GM19099 (cell line): ENCODE data around the gene SERAC1.

Experiments used
- POLR2A ChIP-seq: IDR thresholded peaks from 3 replicates; pipeline ENCODE4 v1.6.1; 2011; ENCODE audit warnings: low read depth; ENCODE audit not compliant: insufficient read length; ENCODE audit errors: extremely low read depth

The SERAC1 gene

GRCh38 chr6:158168040-158168289, at the start of gene SERAC1:
TSS of gene SERAC1 (minus strand) at chr6:158168262. CDS start at chr6:158158363, 9,899 bp downstream.
- TF ChIP-seq POLR2A, result no peak

GRCh38 chr6:158213925-158214674, 46.0 kb upstream of the SERAC1 start:
- no peak for TF ChIP-seq POLR2A

DNA sequence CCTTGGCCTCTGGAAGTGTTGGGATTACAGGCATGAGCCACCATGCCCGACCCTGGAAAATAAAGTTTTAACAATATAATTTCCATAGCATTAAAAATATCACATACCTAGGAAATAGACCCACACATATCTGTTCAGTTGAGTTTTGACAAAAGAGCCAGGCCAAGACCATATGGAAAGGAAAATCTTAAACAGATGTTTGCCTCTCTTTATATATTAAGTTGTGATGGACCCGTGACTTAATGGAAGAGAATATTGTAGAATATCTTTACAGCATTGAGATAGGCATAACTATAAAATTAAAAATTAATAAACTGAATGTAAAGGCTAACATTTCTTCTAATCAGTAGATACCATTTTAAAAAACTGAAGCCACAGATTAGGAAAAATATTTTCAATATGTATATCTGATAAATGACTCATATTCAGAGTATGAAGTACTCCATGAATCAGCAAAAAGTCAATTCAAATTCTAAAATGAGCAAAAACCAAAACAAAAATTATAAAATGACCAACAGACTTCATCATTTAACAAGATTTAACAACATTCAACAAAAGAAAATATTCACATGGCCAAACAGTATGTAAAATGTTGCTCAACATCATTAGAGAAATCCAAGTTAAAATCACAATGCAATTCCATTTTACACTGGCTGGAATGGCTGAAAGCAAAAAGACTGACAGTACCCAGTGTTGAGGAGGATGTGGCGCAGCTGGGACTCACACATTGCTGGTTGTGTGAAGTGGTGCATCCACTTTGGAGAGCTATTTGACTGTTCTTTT, 43.4 kb upstream of the SERAC1 start:
- TF ChIP-seq POLR2A, result no peak

GRCh38 chr6:158207422-158207788, 39.3 kb upstream of the SERAC1 start:
- TF ChIP-seq POLR2A, result no peak

- TF ChIP-seq POLR2A, result no peak
These were observed 38.8 kb upstream of the SERAC1 start for GRCh38 chr6:158206740-158207421.

DNA sequence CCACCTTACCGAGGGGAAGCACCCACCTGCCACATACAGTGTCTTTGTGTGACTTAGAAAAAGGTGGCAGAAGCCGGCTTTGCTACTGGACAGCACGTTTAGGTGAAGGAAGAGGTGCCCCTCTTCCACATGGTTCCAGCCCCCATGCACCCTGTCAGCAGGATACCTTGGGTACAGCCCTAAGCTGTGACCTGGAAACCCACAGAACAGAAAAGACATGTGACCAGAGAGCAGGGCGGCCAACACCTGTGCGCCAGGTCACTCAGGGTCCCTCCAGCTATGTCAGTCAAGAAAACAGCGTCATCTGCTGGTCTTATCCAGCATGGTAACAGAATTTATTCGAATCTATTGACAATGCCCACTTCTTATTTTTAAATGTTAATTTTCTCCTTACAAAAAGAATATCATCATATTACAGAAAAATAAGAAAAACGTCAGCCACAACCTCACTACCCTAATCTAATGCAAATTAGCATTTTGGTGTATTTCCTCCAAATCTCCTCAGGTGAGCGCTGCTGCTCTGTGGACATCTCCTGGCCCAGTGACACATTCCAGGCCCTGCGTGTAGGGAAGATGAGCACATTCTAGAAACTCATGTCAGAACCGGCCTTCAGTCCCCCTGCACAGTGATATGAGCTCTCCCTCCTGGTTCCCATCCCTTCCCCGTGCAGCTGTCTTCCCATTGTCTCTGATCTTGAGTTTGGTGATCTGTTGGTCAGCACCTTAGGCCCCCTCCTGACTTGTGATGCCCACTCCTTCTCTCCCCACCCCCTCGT, 37.3 kb upstream of the SERAC1 start:
- no peak for TF ChIP-seq POLR2A

GRCh38 chr6:158198461-158198860, 30.4 kb upstream of the SERAC1 start:
- TF ChIP-seq POLR2A, result no peak

- no peak for TF ChIP-seq POLR2A
These were observed 26.6 kb upstream of the SERAC1 start for GRCh38 chr6:158194487-158195280.

DNA sequence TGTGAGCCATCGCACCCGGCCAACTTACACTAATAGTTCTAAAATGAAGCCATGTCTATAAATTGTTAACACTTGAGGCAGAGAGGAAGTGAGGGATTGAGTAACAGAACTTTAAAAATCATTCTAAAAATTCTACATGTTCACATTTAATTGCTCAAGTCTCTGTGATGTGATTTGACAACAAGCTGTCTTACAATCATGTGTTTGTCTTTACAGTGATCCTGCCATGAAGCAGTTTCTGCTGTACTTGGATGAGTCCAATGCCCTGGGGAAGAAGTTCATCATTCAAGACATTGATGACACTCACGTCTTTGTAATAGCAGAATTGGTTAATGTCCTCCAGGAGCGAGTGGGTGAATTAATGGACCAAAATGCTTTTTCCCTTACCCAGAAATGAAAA, 23.7 kb upstream of the SERAC1 start:
- TF ChIP-seq POLR2A, result no peak

GRCh38 chr6:158191032-158191431, 23.0 kb upstream of the SERAC1 start:
- TF ChIP-seq POLR2A, result no peak

DNA sequence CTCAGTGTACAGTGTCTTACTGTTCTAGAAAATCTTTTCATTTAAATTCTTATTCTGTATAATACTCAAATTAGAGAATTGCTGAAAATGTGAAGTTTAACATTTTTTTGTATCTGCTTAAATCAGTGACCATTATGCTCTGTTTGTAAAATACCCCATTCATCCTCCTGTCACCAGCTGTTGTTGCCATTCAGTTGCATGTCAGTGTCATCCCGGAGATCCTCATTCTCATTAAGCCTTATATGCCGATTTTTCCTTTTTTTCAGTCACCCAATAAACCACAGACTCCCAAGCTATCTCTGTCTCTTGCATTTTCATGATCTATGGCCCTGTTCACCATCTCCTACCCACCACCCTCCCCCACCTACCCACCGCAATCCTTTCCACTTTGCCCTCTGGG, 20.5 kb upstream of the SERAC1 start:
- TF ChIP-seq POLR2A, result no peak

GRCh38 chr6:158185729-158186456, 17.8 kb upstream of the SERAC1 start:
- no peak for TF ChIP-seq POLR2A

- TF ChIP-seq POLR2A, result no peak
These were observed 16.5 kb upstream of the SERAC1 start for GRCh38 chr6:158184608-158185007.

DNA sequence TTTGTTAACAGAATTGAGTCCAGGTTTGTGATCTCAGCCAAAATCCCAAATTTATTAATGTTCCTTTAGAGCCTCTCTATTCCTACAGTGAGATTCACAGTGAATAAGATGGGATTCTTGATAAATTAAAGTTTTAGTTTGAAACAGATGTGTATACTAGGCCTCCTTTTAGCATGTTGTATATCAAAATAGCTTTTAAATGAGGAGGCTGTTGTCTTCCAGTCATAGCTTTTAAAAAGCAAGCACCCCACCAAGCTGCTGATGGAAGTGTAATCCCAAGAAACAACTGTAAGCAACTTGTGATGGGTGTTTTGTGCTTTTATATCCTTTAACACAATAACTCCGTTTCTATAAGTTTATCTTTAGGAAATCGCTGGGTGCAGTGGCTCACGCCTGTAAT, 7.0 kb upstream of the SERAC1 start:
- TF ChIP-seq POLR2A, result no peak

DNA sequence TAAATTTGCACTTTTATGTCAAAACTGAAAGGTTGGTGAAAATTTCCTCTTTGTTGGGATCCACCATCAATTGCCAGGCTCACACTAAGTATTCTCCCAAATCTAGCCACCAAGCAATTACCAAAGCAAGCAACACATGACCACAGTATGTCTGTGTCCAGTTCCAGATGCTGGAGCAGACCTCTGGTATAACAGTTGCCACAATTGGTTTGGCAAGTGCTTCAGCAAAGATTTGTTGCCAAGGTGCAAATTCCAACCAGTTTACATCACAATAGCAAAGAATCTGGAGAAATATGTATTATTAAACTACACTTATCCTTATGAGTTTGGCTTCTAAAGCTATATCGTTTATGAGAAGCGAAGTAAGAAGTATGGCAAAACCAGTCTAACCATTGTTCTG, 6.5 kb upstream of the SERAC1 start:
- no peak for TF ChIP-seq POLR2A

DNA sequence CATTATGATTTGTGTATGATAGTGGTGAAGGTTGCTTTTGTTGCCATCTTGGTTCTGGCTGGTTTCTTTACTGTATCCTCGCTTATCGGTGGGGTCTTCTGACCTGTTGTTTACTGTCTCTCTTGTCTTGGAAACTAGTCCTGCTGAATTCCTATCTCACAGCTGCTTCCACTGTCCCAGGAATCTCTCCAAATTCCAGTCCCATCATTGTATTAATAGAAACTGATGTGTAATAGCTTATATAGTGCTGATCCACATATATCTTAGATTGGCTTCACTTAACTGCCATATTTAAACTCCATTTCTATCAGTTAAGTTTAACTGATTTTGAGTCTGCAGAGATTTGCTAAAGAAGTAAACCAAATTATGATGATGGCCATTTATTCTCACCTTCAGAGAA, 6.0 kb upstream of the SERAC1 start:
- no peak for TF ChIP-seq POLR2A
